Liver (tissue), 3 donors: ENCODE results near the gene SALL3.

Experiments
- ATF3 ChIP-seq: IDR thresholded peaks from 2 replicates; pipeline ENCODE4 v1.6.1; 2016; ENCODE audit warnings: antibody characterized with exemption
- CTCF ChIP-seq: fragments of 150-350 bp; IDR thresholded peaks from 2 replicates; pipeline ENCODE4 v1.5.1; 2017; ENCODE audit warnings: improper control_type of control experiment, low read depth, low read length; ENCODE audit not compliant: missing input control
- FOXA1 ChIP-seq: IDR thresholded peaks from 2 replicates; pipeline ENCODE4 v1.6.1; 2016; ENCODE audit warnings: antibody characterized with exemption
- MAX ChIP-seq: IDR thresholded peaks from 2 replicates; pipeline ENCODE4 v1.6.1; 2016; ENCODE audit warnings: antibody characterized with exemption
- NR2F2 ChIP-seq: IDR thresholded peaks from 2 replicates; pipeline ENCODE4 v1.6.1; 2016; ENCODE audit warnings: antibody characterized with exemption
- RAD21 ChIP-seq, 2 donors: IDR thresholded peaks; 2 replicates each; pipeline ENCODE4 v1.6.1; 2016; ENCODE audit warnings: antibody characterized with exemption in 2 of 2, mild to moderate bottlenecking in 2 of 2
- SP1 ChIP-seq: IDR thresholded peaks from 2 replicates; pipeline ENCODE4 v1.6.1; 2018; ENCODE audit warnings: antibody characterized with exemption, mild to moderate bottlenecking
- donor health status: healthy.
- donor health status: healthy.

- no peak for TF ChIP-seq MAX
- TF ChIP-seq CTCF: no peak
- TF ChIP-seq RAD21 (IDR thresholded peaks at IDR 0.05): no peak
- no peak for TF ChIP-seq ATF3
- TF ChIP-seq FOXA1: no peak
- no peak for TF ChIP-seq NR2F2
- no peak for TF ChIP-seq SP1
These were observed 11.8 kb downstream of the SALL3 start for GRCh38 chr18:78991446-78991845.
